ENCODE results near the gene RAB5B. TPM values are rescaled to one million over a fixed set of nuclear protein-coding genes. Genes with fewer than 3 reads are reported as not detected.

The RAB5B gene
- total RNA-seq, 2 donors from 2014 or later: 39.2 to 68.1 TPM

DNA sequence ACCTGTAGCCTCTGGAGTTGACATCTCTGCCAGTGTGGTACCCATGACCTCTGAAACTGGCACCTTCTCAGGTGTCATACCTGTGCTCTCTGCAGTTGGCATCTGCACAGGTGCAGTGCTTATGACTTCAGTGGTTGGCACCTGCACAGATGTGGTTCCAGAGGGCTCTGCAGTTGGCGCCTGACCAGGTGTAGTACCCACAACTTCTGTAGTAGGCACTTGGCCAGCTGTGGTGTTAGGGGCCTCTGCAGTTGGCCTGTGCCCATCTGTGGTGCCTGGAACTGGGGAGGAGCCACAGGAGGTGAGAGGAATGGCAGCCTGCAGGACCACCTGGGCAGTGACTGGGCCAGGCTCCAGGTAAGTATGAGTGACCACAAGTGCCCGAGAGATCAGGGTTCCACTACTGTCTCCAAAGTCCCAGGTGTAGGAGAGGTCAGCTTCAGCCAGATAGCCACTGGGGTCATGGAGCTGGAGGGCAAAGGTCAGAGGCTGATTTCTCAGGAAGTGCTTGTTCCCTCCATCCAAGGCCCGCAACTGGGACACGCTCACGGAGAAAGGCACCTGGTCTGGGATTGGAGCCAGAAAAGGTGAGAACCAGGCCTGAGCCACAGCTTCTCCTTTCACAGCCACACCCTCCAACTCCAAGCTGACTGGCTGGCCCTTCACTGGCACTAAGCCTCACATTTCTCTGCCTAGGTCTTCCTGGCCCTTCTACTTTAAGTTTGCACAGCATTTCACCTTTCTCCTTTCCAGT is 16.6 kb upstream of the RAB5B start:
- Mint-ChIP-seq H3K4me3 (no peak overlapping the region), H3K9me3 (no peaks in the 10 kb centered on the region), H3K27me3 (no peaks in the 10 kb centered on the region), H3K36me3 (peaks cover 4% of the 10 kb centered on the region), H3K27ac (no peak overlapping the region), H3K4me1 (ENCODE audit: low read depth in 2 of 2) (no peaks in the 10 kb centered on the region)
- ATAC-seq (peak in 1 of 2 donors; percentile 32), DNase-seq (ENCODE audit: low spot score) (no peak)

DNA sequence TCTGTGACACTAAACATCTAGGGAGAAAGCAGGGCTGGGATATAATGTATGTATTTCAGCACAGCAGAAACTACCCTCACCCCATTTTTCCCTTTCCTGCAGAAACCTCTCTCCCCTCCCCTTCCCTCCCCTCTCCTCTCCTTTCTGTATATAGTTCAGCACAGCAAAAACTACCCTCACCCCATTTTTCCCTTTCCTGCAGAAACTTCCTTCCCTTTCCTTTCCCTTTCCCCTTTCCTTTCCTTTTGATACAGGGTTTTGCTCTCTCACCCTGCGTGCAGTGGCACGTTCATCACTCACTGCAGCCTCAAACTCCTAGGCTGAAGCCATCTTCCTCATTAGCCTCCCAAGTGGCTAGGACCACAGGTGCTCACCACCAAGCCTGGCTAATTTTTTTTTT is 10.1 kb upstream of the RAB5B start:
- DNase-seq (ENCODE audit: low spot score) (no peak), ATAC-seq (no peak)
- no peaks in the 10 kb centered on the region for H3K9me3 Mint-ChIP-seq
- H3K4me3 Mint-ChIP-seq: no peak overlapping the region
- no peaks in the 10 kb centered on the region for H3K27me3 Mint-ChIP-seq
- peaks cover 18 to 28% of the 10 kb centered on the region in 2 donors for H3K4me1 Mint-ChIP-seq (ENCODE audit: low read depth in 2 of 2)
- no peaks in the 10 kb centered on the region for H3K36me3 Mint-ChIP-seq
- no peak overlapping the region for H3K27ac Mint-ChIP-seq

DNA sequence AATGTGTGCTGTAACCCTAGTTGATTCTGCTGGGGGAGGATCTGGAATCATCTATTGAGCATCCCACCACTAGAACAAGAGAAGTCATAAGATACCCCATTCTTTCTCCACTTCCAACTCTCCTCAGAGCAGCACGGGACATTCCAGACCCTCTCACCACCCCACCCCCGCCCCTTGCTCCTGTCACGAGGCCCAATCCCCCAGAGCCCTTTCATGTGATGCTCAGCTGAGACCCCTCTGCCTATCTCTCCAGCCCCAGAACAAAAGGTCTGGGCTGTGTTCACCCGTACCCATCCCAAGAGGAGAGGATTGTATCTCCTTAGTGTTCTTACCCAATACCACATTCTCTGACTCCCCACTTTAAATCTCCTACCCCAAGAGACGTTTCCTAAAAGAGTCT is 8.6 kb upstream of the RAB5B start:
- Mint-ChIP-seq H3K9me3 (no peaks in the 10 kb centered on the region), H3K27ac (peak overlapping the region; percentile 90 to 95), H3K36me3 (no peaks in the 10 kb centered on the region), H3K4me3 (peak overlapping the region; percentile 94), H3K27me3 (no peaks in the 10 kb centered on the region), H3K4me1 (ENCODE audit: low read depth in 2 of 2) (peaks cover 18 to 28% of the 10 kb centered on the region in 2 donors)
- no peak for DNase-seq (ENCODE audit: low spot score)
- no peak for ATAC-seq

DNA sequence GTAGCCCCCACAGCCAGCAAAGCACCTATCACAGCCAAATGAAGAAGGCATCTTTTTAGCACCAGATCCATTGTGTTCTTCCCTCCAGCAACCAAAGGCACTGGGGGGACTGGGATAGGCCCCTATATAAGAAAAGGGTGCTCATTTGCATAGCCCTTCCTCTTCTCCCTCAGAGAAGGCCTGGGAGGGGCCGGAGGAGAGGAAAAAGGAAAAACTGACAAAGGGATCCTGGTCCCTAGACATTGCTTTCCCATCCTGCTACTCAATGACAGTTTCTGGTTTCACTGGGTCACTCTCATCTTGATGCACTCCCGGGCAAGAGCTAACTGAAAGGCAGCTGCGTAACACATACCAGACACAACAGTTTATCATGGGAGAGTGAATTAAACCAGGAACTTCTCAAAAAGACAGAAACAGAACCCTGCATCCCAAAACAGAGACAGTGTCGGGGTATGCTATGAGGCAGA is 7.9 kb upstream of the RAB5B start, which contains the start of gene PMEL:
Gene PMEL (minus strand): TSS at position 102 of the 467 bp plus-strand sequence. CDS start 31 bp downstream, at position 71.
- H3K36me3 Mint-ChIP-seq: no peaks in the 10 kb centered on the region
- H3K4me1 Mint-ChIP-seq (ENCODE audit: low read depth in 2 of 2): peaks cover 18 to 28% of the 10 kb centered on the region in 2 donors
- H3K4me3 Mint-ChIP-seq: peak within 1 kb of the TSS; percentile 94
- no peak for ATAC-seq
- DNase-seq (ENCODE audit: low spot score): no peak
- H3K27ac Mint-ChIP-seq: peak within 1 kb of the TSS; percentile 90 to 95
- no peaks in the 10 kb centered on the region for H3K27me3 Mint-ChIP-seq
- no peaks in the 10 kb centered on the region for H3K9me3 Mint-ChIP-seq

DNA sequence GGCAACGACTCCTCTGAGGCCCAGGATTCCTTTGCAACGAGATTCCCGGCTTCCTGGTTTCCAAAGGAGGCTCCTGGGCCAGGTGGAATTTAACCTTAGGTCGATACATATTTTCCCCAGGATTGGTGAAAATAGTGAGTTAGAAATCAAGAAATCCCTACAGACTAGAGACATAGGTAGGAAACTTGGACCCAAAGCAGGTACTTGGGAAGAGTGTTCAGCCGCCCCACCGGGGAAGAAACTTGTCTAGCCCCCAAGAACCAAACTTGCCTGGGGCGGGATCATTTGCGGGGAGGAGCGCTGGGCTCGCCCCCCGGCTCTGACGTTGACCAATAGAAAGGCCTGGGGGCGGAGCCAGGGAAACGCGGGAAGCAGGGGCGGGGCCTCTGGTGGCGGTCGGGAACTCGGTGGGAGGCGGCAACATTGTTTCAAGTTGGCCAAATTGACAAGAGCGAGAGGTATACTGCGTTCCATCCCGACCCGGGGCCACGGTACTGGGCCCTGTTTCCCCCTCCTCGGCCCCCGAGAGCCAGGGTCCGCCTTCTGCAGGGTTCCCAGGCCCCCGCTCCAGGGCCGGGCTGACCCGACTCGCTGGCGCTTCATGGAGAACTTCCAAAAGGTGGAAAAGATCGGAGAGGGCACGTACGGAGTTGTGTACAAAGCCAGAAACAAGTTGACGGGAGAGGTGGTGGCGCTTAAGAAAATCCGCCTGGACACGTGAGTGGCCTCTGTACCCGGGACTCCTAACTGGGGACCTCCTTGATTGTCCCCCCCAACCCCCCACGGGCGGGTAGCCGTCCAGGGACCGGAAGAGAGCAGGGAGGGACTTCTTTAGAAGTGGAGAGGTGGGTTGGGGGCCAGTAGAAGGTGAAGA is 7.2 kb upstream of the RAB5B start, which contains the start of gene CDK2:
Gene CDK2 (plus strand): TSS at position 423 of the 874 bp plus-strand sequence. CDS start 179 bp downstream, at position 602.
- Mint-ChIP-seq H3K4me3 (peak within 1 kb of the TSS; percentile 94), H3K27ac (peak within 1 kb of the TSS; percentile 90 to 95), H3K9me3 (no peaks in the 10 kb centered on the region), H3K4me1 (ENCODE audit: low read depth in 2 of 2) (peaks cover 18 to 33% of the 10 kb centered on the region in 2 donors), H3K27me3 (no peaks in the 10 kb centered on the region), H3K36me3 (no peaks in the 10 kb centered on the region)
- DNase-seq (ENCODE audit: low spot score): peak; percentile 91
- ATAC-seq: peak; percentile 98 to 99

DNA sequence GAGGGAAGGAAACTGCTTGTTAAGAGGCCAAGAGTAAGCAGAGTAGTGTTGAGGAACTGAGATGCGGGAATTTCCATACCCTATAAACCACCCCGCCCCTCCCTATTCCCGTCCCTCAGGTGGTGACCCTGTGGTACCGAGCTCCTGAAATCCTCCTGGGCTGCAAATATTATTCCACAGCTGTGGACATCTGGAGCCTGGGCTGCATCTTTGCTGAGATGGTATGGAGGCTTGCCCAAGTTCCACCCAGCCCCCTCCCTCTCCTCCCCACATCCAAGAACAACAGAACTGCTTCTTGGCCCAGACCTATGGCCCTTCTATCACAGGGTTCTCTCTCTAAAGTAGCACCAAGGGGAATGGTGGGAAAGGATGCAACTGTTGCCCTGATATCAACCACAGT is 4.5 kb upstream of the RAB5B start:
- Mint-ChIP-seq H3K4me1 (ENCODE audit: low read depth in 2 of 2) (peaks cover 18 to 34% of the 10 kb centered on the region in 2 donors), H3K4me3 (no peak overlapping the region), H3K27ac (no peak overlapping the region), H3K9me3 (no peaks in the 10 kb centered on the region), H3K36me3 (no peaks in the 10 kb centered on the region), H3K27me3 (no peaks in the 10 kb centered on the region)
- no peak for ATAC-seq
- no peak for DNase-seq (ENCODE audit: low spot score)

DNA sequence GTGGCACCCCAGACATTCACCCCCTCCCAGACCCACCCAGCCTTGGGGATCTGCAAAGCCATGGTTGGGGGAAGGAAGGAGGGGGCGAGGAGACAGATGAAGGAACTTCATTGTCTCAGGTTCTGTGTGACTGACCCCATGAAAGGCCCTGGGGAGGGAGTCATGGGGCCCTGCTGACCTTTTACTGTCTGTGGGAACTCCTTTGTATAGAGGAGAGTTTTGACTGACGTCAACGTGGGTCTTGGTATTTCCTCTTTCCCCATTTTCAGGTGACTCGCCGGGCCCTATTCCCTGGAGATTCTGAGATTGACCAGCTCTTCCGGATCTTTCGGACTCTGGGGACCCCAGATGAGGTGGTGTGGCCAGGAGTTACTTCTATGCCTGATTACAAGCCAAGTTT is 3.1 kb upstream of the RAB5B start:
- no peak for DNase-seq (ENCODE audit: low spot score)
- Mint-ChIP-seq H3K27me3 (no peaks in the 10 kb centered on the region), H3K36me3 (no peaks in the 10 kb centered on the region), H3K27ac (no peak overlapping the region), H3K9me3 (no peaks in the 10 kb centered on the region), H3K4me1 (ENCODE audit: low read depth in 2 of 2) (peaks cover 17 to 28% of the 10 kb centered on the region in 2 donors), H3K4me3 (no peak overlapping the region)
- ATAC-seq: no peak

DNA sequence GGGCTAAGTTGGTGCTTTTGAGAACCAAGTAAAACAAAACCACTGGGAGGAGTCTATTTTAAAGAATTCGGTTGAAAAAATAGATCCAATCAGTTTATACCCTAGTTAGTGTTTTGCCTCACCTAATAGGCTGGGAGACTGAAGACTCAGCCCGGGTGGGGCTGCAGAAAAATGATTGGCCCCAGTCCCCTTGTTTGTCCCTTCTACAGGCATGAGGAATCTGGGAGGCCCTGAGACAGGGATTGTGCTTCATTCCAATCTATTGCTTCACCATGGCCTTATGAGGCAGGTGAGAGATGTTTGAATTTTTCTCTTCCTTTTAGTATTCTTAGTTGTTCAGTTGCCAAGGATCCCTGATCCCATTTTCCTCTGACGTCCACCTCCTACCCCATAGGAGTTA is 1.8 kb upstream of the RAB5B start:
- peaks cover 5% of the 10 kb centered on the region for H3K36me3 Mint-ChIP-seq
- H3K4me3 Mint-ChIP-seq: no peak overlapping the region
- ATAC-seq (no peak), DNase-seq (ENCODE audit: low spot score) (no peak)
- no peaks in the 10 kb centered on the region for H3K9me3 Mint-ChIP-seq
- H3K27me3 Mint-ChIP-seq: no peaks in the 10 kb centered on the region
- H3K4me1 Mint-ChIP-seq (ENCODE audit: low read depth in 2 of 2): peaks cover 16 to 23% of the 10 kb centered on the region in 2 donors
- H3K27ac Mint-ChIP-seq: no peak overlapping the region

DNA sequence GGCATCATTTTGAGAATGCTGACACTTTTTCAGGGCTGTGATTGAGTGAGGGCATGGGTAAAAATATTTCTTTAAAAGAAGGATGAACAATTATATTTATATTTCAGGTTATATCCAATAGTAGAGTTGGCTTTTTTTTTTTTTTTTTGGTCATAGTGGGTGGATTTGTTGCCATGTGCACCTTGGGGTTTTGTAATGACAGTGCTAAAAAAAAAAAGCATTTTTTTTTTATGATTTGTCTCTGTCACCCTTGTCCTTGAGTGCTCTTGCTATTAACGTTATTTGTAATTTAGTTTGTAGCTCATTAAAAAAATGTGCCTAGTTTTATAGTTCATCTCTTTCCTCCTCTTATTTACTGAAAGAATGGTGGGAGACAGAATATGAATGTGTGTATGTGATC is 1.4 kb upstream of the RAB5B start:
- no peak overlapping the region for H3K27ac Mint-ChIP-seq
- ATAC-seq (no peak), DNase-seq (ENCODE audit: low spot score) (no peak)
- no peaks in the 10 kb centered on the region for H3K9me3 Mint-ChIP-seq
- H3K4me3 Mint-ChIP-seq: no peak overlapping the region
- peaks cover 17 to 21% of the 10 kb centered on the region in 2 donors for H3K4me1 Mint-ChIP-seq (ENCODE audit: low read depth in 2 of 2)
- peaks cover 5% of the 10 kb centered on the region for H3K36me3 Mint-ChIP-seq
- no peaks in the 10 kb centered on the region for H3K27me3 Mint-ChIP-seq

DNA sequence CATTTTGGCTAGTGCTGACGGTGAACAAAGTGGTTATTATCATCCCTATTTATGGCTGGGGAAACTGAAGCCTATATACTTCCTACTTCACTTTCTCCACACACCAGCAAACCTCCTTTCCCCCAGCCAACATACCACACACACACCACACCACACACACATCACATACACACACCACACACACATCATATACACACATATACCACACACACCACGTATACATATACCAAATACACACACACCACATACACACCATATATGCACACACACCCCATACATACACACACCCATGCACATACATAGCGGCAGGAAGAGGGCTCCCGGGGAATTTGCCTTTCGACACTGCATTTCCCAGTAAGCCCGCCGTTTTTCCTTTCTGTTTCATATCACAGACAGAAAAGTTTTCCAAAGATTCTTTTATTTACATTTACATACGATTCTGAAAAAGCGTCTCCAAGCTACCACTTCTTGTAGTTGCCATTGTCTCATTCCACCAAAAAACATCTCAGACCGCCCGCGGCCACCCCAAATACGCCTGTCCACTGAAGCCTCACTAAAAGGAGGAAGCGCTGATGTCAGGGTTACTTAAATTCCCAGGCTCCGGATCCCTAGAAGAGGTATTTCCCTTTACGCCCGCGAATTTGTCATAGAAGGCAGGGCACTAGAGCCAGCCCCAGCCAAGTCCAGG is 823 bp upstream of the RAB5B start:
- Mint-ChIP-seq H3K4me3 (no peak overlapping the region), H3K9me3 (no peaks in the 10 kb centered on the region), H3K27ac (no peak overlapping the region), H3K36me3 (peaks cover 5% of the 10 kb centered on the region), H3K27me3 (no peaks in the 10 kb centered on the region), H3K4me1 (ENCODE audit: low read depth in 2 of 2) (peaks cover 16 to 19% of the 10 kb centered on the region in 2 donors)
- DNase-seq (ENCODE audit: low spot score) (no peak), ATAC-seq (no peak)

DNA sequence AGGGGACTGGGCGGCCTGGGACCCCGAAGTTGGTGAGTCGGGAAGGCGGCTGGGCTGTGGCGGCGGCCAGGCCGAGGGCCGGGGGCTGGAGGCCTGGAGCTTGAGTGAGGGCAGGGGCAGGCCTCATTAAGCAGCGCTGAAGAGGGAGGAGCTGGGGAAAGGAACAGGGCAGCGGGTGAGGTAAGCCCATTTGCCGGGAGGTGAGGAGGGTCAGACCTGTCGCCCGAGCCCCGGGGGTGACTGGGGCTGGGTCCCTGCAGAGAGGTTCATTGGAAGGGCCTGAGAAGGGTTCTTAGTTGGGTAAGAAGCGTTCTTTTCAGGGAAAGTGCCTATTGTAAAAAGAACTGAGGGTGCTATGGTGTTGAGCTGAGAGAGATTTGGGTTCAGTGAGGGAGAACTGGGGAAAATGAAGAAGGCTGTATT is 441 bp downstream of the RAB5B start:
- ATAC-seq (peak; percentile 3 to 44), DNase-seq (ENCODE audit: low spot score) (no peak)
- Mint-ChIP-seq H3K36me3 (peaks cover 5% of the 10 kb centered on the region), H3K9me3 (no peaks in the 10 kb centered on the region), H3K4me1 (ENCODE audit: low read depth in 2 of 2) (peaks cover 12 to 20% of the 10 kb centered on the region in 2 donors), H3K27ac (no peak overlapping the region), H3K27me3 (no peaks in the 10 kb centered on the region), H3K4me3 (no peak overlapping the region)

DNA sequence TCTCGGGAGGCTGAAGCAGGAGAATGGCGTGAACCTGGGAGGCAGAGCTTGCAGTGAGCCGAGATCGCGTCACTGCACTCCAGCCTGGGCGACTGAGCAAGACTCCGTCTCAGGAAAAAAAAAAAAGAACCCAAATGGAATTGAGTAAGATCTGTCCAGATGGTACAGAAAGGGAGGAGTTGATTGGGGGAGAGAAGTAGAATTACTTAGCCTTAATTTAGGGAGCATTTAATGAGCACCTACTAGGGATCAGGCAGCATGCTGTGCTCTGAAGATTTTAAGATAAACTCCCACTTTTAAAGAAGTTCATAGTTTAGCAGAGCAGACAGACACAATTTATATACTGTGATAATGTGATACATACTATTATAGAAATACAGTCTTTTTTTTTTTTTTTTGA is 4.5 kb downstream of the RAB5B start:
- H3K4me1 Mint-ChIP-seq (ENCODE audit: low read depth in 2 of 2): peaks cover 22 to 30% of the 10 kb centered on the region in 2 donors
- no peaks in the 10 kb centered on the region for H3K27me3 Mint-ChIP-seq
- DNase-seq (ENCODE audit: low spot score) (no peak), ATAC-seq (no peak)
- H3K27ac Mint-ChIP-seq: no peak overlapping the region
- H3K36me3 Mint-ChIP-seq: peaks cover 5% of the 10 kb centered on the region
- H3K4me3 Mint-ChIP-seq: no peak overlapping the region
- H3K9me3 Mint-ChIP-seq: no peaks in the 10 kb centered on the region

DNA sequence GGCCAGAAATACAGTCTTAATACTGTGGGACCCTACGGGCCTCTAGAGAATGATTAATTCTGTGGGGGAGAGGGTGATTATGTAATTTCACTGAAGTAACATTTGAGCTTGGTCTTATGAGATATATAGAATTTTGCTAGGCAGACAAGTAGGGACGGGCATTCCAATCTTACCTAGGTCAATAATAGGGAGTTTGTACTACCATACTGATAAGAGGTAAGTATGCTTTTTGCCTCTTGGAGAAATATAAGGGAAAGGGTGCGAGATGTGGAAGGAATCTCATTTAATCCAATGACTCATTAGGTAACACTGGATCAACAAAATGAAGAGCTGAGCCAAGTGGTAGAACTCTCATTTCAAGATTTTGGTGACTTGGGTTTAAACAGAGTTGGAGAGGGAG is 5.2 kb downstream of the RAB5B start:
- Mint-ChIP-seq H3K4me1 (ENCODE audit: low read depth in 2 of 2) (peaks cover 22 to 30% of the 10 kb centered on the region in 2 donors), H3K4me3 (no peak overlapping the region), H3K27ac (peak overlapping the region in 1 of 2 donors; percentile 76), H3K36me3 (peaks cover 5% of the 10 kb centered on the region), H3K9me3 (no peaks in the 10 kb centered on the region), H3K27me3 (no peaks in the 10 kb centered on the region)
- ATAC-seq (no peak), DNase-seq (ENCODE audit: low spot score) (no peak)
